ENCODE measurements around the gene NR2F2. TPM values are rescaled to one million over a fixed set of nuclear protein-coding genes. Genes with fewer than 3 reads are reported as not detected.

NR2F2 gene
- total RNA-seq, 1 experiment from 2014 or later, result 7.0 TPM

DNA sequence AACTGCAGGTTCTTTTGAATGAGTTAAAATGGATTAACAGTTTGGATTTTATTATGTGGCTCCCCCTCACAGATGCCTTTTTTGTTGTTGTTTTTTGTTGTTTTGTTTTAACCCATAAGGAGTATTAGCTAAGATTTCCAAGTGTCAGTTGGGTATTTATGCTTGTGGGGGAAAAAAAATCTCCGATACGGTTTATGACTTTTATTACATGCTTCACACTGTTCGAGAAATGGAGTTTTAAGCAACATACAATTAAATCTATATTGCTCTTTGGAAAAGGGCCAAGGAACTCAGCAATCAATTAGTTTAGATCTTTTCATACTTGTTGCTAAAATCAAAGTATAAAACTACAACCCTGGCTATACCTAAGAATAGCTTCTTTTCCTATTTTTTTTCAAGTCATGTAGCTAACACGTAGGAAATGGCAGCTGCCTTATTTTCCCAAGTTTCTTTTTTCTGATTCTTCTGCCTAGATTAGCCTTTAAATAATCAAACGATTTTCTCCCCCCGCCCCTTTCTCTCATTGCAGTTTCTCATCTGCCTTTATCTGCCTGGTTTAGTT, 16.0 kb downstream of the NR2F2 start:
- DNase-seq (ENCODE audit: low read depth), result no peak
- in situ Hi-C loops (cut with HindIII; ENCODE audit: low pct_unique_long_range_greater_than_20kb, low sequenced_read_pairs), result loop anchor here (25.0 kb wide), 1 partner anchor 891 kb away; no protein-coding TSS in a partner anchor

- no peak for DNase-seq (ENCODE audit: low read depth)
- in situ Hi-C loops (cut with HindIII; ENCODE audit: low pct_unique_long_range_greater_than_20kb, low sequenced_read_pairs), result loop anchor here (25.0 kb wide), 1 partner anchor 890 kb away; no protein-coding TSS in a partner anchor
Measured at GRCh38 chr15:96347181-96348111, 16.9 kb downstream of the NR2F2 start.

DNA sequence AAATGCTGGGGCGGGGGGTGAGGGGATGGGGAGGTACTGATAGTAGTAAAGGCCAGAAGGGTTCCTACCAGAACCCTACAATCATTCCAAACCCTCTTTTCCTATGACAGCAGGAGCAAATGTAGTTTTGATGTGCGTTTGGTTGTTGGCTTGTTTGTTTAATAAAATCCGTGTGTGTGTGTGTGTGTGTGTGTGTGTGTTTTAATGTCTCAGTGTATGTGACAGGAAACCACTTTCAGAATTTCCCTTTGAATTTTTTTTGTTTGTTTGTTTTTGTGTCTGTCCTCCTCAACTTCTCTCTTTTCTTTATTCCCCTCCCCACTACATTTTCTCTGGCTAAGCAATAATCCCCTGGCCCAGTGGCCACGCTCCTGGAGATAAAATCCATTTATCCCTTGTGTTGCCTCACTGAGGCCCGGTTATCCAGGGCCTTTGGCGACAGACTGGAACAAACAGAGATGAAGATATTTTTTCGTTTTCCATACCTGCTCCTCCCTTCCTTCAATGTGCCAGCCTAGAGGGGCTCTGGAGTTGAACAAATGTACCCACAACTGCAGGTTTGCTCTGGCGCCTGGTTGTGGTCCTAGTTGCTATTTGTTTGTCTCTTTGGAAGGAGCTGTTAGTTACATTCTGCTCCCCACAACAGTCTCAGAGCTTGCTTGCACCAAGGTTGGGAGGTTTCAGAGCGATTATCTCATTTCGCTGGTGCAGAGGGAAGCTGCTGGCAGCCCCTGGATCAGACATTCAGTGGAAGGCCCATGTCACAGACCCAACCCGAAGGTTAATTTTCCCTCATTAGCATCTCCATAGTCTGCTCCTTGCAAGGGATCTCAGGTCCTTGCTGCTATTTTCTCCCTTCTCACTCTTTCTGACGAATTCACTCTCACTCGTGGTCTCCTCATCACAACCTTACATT, 17.9 kb downstream of the NR2F2 start:
- no peak for DNase-seq (ENCODE audit: low read depth)
- in situ Hi-C loops (cut with HindIII; ENCODE audit: low pct_unique_long_range_greater_than_20kb, low sequenced_read_pairs), result loop anchor here (25.0 kb wide), 1 partner anchor 889 kb away; no protein-coding TSS in a partner anchor

GRCh38 chr15:96349034-96349856, 18.7 kb downstream of the NR2F2 start:
- DNase-seq (ENCODE audit: low read depth), result no peak
- in situ Hi-C loops (cut with HindIII; ENCODE audit: low pct_unique_long_range_greater_than_20kb, low sequenced_read_pairs), result loop anchor here (25.0 kb wide), 1 partner anchor 888 kb away; no protein-coding TSS in a partner anchor

GRCh38 chr15:96349857-96350720, 19.6 kb downstream of the NR2F2 start:
- no peak for DNase-seq (ENCODE audit: low read depth)
- in situ Hi-C loops (cut with HindIII; ENCODE audit: low pct_unique_long_range_greater_than_20kb, low sequenced_read_pairs), result loop anchor here (25.0 kb wide), 1 partner anchor 887 kb away; no protein-coding TSS in a partner anchor

DNA sequence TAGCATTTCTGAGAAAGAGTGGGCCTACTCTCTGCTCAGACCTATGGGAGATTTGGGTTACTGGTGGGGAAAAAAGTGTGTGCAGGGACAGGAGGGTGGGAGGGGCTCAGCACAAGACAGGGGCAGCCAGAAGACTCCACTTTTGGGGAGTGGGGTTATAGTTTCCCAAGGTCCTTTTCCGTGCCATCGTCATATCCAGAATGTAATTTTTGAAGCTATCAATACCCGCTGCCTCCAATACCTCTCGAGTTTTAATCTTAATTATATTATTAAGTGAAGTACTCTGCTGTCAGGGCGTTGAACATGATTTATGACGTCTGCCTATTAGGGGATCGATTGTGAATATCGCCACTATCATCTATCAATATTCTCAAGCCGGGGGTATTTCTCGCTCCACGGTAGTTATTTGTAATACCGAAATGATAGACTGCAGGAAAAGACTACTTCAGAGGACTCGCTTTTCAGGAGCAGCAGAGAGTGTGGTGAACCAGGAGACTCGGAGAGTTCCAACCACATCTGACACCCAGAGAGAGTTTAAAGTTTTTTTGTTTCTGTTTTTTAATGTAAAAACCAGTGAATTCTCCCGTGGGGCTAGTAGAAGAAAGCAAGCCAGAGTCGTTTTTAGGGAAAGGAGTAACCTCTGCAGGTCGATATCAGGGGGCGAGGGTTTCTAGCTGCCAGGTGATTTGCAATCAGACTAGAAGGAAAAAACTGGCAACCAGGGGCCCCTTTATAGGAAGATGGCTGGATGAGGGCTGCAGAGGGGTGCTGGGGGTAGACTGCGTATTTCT, 20.6 kb downstream of the NR2F2 start:
- DNase-seq (ENCODE audit: low read depth), result no peak
- in situ Hi-C loops (cut with HindIII; ENCODE audit: low pct_unique_long_range_greater_than_20kb, low sequenced_read_pairs), result no loop called here

DNA sequence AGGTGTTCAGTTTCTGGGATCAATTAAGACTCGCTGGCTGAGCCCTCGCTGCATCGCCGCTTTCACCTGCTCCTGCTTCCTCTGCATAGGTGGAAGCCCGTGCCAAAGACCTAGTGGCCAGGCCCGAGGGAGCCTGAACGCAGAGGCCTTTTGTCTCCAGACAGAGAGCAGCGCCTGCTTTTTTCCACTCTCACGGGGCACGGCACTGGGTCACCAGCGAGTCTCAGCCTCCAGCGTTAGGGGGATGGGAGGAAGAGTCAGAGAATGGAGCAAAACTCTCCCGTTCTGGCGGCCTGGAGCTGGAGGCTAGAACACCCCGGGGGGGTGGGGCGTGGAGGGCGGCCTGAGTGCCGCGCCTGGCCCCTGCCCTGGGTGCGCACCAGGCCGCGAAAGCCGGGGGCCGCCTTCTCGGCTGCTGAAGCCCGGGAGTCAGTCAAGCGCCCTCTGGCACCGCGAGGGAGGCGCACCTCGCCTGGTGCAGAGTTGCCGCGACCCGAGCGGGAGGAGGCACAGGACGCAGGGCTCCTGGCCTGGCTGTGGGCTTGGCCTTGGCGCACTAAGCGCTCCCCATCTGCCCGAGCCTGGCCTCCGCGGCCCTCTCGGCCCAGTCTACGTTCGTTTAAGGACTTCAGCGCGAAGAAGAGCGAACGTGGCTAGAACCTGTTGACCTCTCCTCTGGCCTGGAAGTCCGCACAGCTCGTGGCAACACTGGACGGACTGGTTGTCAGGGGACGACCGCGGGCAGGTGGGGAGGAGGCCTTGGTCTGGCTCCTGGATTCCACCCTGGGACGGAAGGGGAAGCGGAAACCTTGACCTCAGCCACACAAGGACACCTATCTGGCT, 21.5 kb downstream of the NR2F2 start:
- in situ Hi-C loops (cut with HindIII; ENCODE audit: low pct_unique_long_range_greater_than_20kb, low sequenced_read_pairs), result no loop called here
- DNase-seq (ENCODE audit: low read depth), result no peak

DNA sequence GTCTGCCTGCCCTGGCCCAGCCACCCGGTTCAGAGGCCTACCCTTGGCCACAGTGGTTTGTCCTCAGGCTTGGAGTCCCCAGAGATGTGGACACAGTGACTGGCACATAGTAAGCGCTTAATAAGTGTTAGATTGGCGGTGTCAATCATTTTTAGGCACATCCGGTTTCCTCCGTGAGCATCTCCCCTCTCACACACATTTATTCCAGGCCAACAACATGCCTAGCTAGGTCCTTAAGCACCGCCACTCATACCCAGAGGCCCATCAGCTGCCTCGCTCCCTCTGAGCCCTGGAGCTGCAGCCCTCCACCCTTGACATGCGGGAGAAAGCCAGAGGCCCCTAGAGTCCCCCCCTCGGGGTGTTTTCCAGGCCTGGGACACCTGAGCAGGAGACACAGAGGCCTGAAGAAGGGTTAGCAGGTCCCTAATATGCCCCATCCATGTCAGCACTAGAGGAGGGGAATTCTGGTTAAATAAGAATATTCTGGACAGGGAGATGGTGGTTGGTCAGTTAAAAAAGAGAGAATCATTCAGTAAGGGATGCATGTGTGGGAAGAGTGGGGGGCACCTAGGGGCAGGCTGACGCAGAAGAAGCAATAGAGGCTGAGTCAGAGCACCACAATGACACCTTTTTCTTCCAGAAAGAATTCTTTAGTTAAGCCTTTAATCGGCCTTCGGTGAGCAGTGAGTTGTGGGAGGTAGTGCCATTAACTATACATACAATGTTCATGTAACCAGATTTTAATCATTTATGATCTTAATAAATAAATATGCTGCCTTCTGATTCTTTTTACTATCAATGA, 22.3 kb downstream of the NR2F2 start:
- no peak for DNase-seq (ENCODE audit: low read depth)
- in situ Hi-C loops (cut with HindIII; ENCODE audit: low pct_unique_long_range_greater_than_20kb, low sequenced_read_pairs), result no loop called here

DNA sequence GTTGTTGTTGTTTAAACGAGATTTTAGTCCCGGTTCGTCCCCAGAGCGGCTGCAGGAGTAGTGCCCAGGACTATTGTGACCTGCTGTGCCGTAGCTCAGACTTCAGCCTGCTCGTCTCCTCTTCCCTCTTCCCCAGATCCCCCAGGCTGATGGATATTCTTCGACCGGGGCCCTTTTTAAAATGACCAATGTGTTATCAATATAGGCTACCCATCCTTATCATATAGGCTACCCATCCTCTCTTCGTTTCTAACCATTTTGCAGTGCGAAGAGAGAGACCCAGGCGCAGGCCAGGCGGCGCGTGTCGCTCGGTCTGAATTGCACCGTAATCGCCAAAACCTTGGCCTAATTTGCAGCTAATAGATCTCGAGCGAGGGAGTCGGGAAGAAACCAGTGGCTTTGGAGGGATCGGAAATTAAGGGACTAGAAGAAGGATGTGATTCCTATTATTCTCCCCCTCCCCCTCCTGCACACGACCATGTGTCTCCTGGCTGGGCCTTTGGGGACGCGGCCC, 23.0 kb downstream of the NR2F2 start:
- in situ Hi-C loops (cut with HindIII; ENCODE audit: low pct_unique_long_range_greater_than_20kb, low sequenced_read_pairs), result no loop called here
- DNase-seq (ENCODE audit: low read depth), result no peak

GRCh38 chr15:96353930-96354730, 23.6 kb downstream of the NR2F2 start:
- no peak for DNase-seq (ENCODE audit: low read depth)
- in situ Hi-C loops (cut with HindIII; ENCODE audit: low pct_unique_long_range_greater_than_20kb, low sequenced_read_pairs), result no loop called here

DNA sequence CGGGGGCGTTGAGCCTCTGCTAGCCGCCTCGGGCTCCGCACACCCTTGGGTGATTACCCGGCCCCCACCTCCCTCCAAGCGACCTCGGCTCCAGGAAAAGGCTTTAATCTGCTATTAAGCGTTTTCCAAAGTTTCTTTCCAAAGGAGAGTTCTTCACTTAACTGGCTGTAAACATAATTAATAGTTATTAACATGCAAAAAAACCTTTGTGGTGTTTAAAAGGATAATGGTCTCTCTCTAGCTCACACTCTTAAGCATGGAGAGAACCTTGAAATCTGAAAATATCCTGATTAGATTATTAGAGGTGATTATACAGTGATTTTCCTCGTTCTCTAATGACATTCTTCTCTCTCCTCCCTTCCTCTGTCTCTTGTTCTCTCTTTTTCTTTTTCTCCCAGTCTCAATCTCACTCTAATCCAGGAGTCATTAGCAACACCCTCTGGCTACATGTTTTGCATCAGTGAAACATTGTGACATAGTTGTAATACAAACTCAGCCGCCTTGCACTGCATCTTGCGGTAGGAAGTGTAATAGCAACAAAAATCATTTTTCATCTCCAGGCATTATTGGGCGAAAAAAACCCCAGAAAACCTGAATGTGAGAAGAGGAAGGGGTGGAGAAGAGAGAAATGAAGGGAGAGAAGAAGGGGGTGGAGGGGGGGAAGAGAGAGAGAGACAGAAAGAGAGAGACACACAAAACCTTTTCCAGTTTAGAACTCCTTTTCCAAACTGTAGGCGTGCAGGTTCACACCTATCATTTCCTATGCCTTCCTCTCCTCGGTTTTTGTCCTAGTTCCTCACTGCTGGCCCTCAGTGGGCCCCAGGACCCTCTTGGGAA, 24.4 kb downstream of the NR2F2 start:
- no peak for DNase-seq (ENCODE audit: low read depth)
- in situ Hi-C loops (cut with HindIII; ENCODE audit: low pct_unique_long_range_greater_than_20kb, low sequenced_read_pairs), result no loop called here

GRCh38 chr15:96355568-96356187, 25.2 kb downstream of the NR2F2 start:
- in situ Hi-C loops (cut with HindIII; ENCODE audit: low pct_unique_long_range_greater_than_20kb, low sequenced_read_pairs), result no loop called here
- no peak for DNase-seq (ENCODE audit: low read depth)
